ENCODE results near the gene EVI5L. TPM values are rescaled to one million over a fixed set of nuclear protein-coding genes. Genes with fewer than 3 reads are reported as not detected.

Gene EVI5L
- total and polyA plus RNA-seq, 2 of the 8 experiments (the other 6 are each of a cell fraction or from before 2014, with no cell fraction given): 7.2 to 11.0 TPM

GRCh38 chr19:7853770-7854128 is 23.7 kb downstream of the EVI5L start:
- ChIA-PET CTCF (ENCODE audit: partially characterized antibody) (interaction anchor here (1.0 to 6.1 kb wide), 14 partner anchors 8 to 288 kb away, joined by 3 to 37 read pairs (median 8); partner anchors contain the start of gene SNAPC2), POLR2A (ENCODE audit: partially characterized antibody) (interaction anchor here (0.8 to 2.2 kb wide), 5 partner anchors 8 to 47 kb away, joined by 3 to 6 read pairs (median 4); no protein-coding TSS in a partner anchor)
- Histone ChIP-seq H3K27me3 (replicated peaks in 1 of 4; ENCODE audit: control insufficient read depth in 3 of 4, extremely low read depth in 1 of 4, insufficient read depth in 3 of 4, low read length in 3 of 4) (peaks cover 0 to 2% (median 0%) of the 10 kb centered on the region in 4 experiments; a peak in 1 of 7 replicates), H2AK5ac (ENCODE audit: low read depth, low read length) (no peak overlapping the region), H3K9ac (replicated peaks in 1 of 4; ENCODE audit: extremely low read depth in 1 of 4, low read depth in 3 of 4, low read length in 3 of 4) (no peak overlapping the region), H3K23ac (ENCODE audit: insufficient read length) (no peak overlapping the region), H2BK5ac (ENCODE audit: low read depth, low read length) (no peak overlapping the region), H2BK20ac (ENCODE audit: low read length) (no peak overlapping the region), H3K18ac (ENCODE audit: extremely low read depth, low read length) (no peak overlapping the region), H3K9me3 (ENCODE audit: insufficient read depth in 2 of 2, low read depth in 1 of 2, low read length in 1 of 2) (no peaks in the 10 kb centered on the region), H3K79me1 (ENCODE audit: low read depth, low read length) (no peaks in the 10 kb centered on the region), H3K23me2 (ENCODE audit: low read depth, low read length) (peaks cover 5% of the 10 kb centered on the region; the same call in 1 of the 2 replicates), H3K4me2 (ENCODE audit: insufficient read depth in 1 of 2, low read depth in 2 of 2, low read length in 2 of 2) (peak overlapping the region; percentile 17 to 79; a peak in 3 of 4 replicates), H3K36me3 (ENCODE audit: control insufficient read depth in 2 of 4, insufficient read depth in 4 of 4, low read length in 3 of 4) (no peaks in the 10 kb centered on the region), H2BK12ac (ENCODE audit: low read depth, low read length) (no peak overlapping the region), H3K4ac (replicated peaks; ENCODE audit: insufficient read length, low read depth, low read length) (no peak overlapping the region), H2BK15ac (ENCODE audit: low read length) (no peak overlapping the region), H3K79me2 (ENCODE audit: control insufficient read depth in 1 of 2, insufficient read depth in 2 of 2, low read length in 2 of 2) (no peaks in the 10 kb centered on the region), H3K56ac (replicated peaks; ENCODE audit: insufficient read length, low read depth, low read length) (no peak overlapping the region), H4K5ac (ENCODE audit: insufficient read length, low read depth, low read length) (no peak overlapping the region), H3K4me3 (ENCODE audit: extremely low read depth in 1 of 4, insufficient read depth in 2 of 4, low read depth in 3 of 4, low read length in 4 of 4) (peak overlapping the region in 1 of 4 experiments; percentile 48; a peak in 2 of 8 replicates), H4K8ac (ENCODE audit: extremely low read depth, insufficient read depth, low read length) (no peak overlapping the region), H2AFZ (ENCODE audit: low read length) (no peak overlapping the region), H4K20me1 (replicated peaks in 1 of 2; ENCODE audit: control insufficient read depth in 1 of 2, insufficient read depth in 2 of 2, low read length in 2 of 2) (peaks cover 0 to 5% of the 10 kb centered on the region in 2 experiments), H2BK120ac (replicated peaks; ENCODE audit: low read depth, low read length) (no peak overlapping the region), H3K14ac (ENCODE audit: insufficient read length) (no peak overlapping the region), H3K27ac (ENCODE audit: low read depth, low read length) (no peak overlapping the region), H4K91ac (replicated peaks; ENCODE audit: insufficient read length, low read length) (no peak overlapping the region), H3K4me1 (replicated peaks in 1 of 4; ENCODE audit: control insufficient read depth in 3 of 4, insufficient read depth in 4 of 4, low read length in 3 of 4) (peaks cover 2 to 14% (median 7%) of the 10 kb centered on the region in 4 experiments; a peak in 6 of 7 replicates)
- no peak for DNase-seq (ENCODE audit: low read depth in 1 of 2, low spot score in 2 of 2)
- 64% methylated on average over 12 of the region's 12 CpGs; no CpG with 5 or more reads in 1 of the 2 experiments for WGBS, 2 experiments (ENCODE audit: extremely low coverage in 1 of 2, insufficient coverage in 1 of 2, insufficient read length in 1 of 2, insufficient replicate concordance in 2 of 2, low coverage in 1 of 2, low lambda C conversion rate in 2 of 2, missing lambda C conversion rate in 1 of 2)
- no peak for FAIRE-seq
- no peak for TF ChIP-seq KDM1A (IDR thresholded peaks at IDR 0.05; ENCODE audit: borderline replicate concordance, low read length)
- no peak for TF ChIP-seq USF2 (IDR thresholded peaks at IDR 0.05; ENCODE audit: low read length)
